Neural progenitor cell (in vitro differentiated cells): ENCODE results near the gene SPOCD1. TPM values are rescaled to one million over a fixed set of nuclear protein-coding genes. Genes with fewer than 3 reads are reported as not detected.
A peak's percentile ranks its signal among the peaks of the same experiment; 100 is the strongest.

Source experiments
- DNase-seq: peaks from one replicate; pipeline ENCODE4 v3.0.0-alpha.2; 2016; ENCODE audit warnings: low spot score
- H2AFZ ChIP-seq: fragments of 200-600 bp; sonication (generic); replicated peaks from 2 replicates; pipeline ENCODE4 v1.6.1; 2016; ENCODE audit warnings: antibody characterized with exemption
- H3F3A ChIP-seq: fragments of 200-600 bp; sonication (generic); 2 replicates; pipeline ENCODE4 v1.6.1; 2016; ENCODE audit warnings: antibody characterized with exemption, low read depth
- H3K27ac ChIP-seq: fragments of 200-600 bp; sonication (generic); 2 replicates; pipeline ENCODE4 v1.5.1; 2016; ENCODE audit warnings: mild to moderate bottlenecking
- H3K27me3 ChIP-seq: fragments of 200-600 bp; sonication (generic); 2 replicates; pipeline ENCODE4 v1.6.1; 2016; ENCODE audit warnings: mild to moderate bottlenecking, moderate library complexity
- H3K36me3 ChIP-seq: fragments of 200-600 bp; sonication (generic); 2 replicates; pipeline ENCODE4 v1.5.1; 2016
- H3K4me1 ChIP-seq: fragments of 200-600 bp; sonication (generic); 2 replicates; pipeline ENCODE4 v1.6.1; 2016; ENCODE audit warnings: mixed run types
- H3K4me2 ChIP-seq: fragments of 200-600 bp; sonication (generic); 2 replicates; pipeline ENCODE4 v1.6.1; 2016
- H3K4me3 ChIP-seq: fragments of 200-600 bp; sonication (generic); 2 replicates; pipeline ENCODE4 v1.5.1; 2016
- H3K79me2 ChIP-seq: fragments of 200-600 bp; sonication (generic); 2 replicates; pipeline ENCODE4 v1.6.1; 2016; ENCODE audit warnings: low read depth
- H3K9ac ChIP-seq: fragments of 200-600 bp; sonication (generic); 2 replicates; pipeline ENCODE4 v1.6.1; 2016
- H3K9me3 ChIP-seq: fragments of 200-600 bp; sonication (generic); 2 replicates; pipeline ENCODE4 v1.5.1; 2016; ENCODE audit warnings: low read depth
- H4K20me1 ChIP-seq: fragments of 200-600 bp; sonication (generic); 2 replicates; pipeline ENCODE4 v1.6.1; 2016; ENCODE audit warnings: low read depth
- H3K27ac Mint-ChIP-seq: 3 replicates; pipeline ENCODE4 v1.8.0; 2021; ENCODE audit warnings: mixed read lengths
- H3K27me3 Mint-ChIP-seq: 2 replicates; pipeline ENCODE4 v1.8.0; 2022; ENCODE audit warnings: low read depth, mild to moderate bottlenecking, inconsistent platforms, moderate library complexity, mixed read lengths; ENCODE audit not compliant: insufficient read depth
- H3K36me3 Mint-ChIP-seq: 3 replicates; pipeline ENCODE4 v1.8.0; 2021; ENCODE audit warnings: mixed read lengths
- H3K4me1 Mint-ChIP-seq: 3 replicates; pipeline ENCODE4 v1.8.0; 2021; ENCODE audit warnings: mixed read lengths
- H3K4me3 Mint-ChIP-seq: 3 replicates; pipeline ENCODE4 v1.8.0; 2021; ENCODE audit warnings: mild to moderate bottlenecking, moderate library complexity, mixed read lengths
- H3K9me3 Mint-ChIP-seq: 3 replicates; pipeline ENCODE4 v1.8.0; 2020; ENCODE audit warnings: mixed read lengths
- EZH2 ChIP-seq: fragments of 200-600 bp; sonication (generic); IDR thresholded peaks from 2 replicates; pipeline ENCODE4 v1.6.1; 2017; ENCODE audit warnings: antibody characterized with exemption, mild to moderate bottlenecking, moderate library complexity
- EZH2phosphoT487 ChIP-seq: fragments of 200-600 bp; sonication (generic); IDR thresholded peaks from 2 replicates; pipeline ENCODE4 v1.6.1; 2017; ENCODE audit warnings: antibody characterized with exemption
- total RNA-seq: library from RNA; depleted of rRNA; stranded (reverse); fragments of >200 nt; gene quantifications from 2 replicates; pipeline ENCODE4 v1.2.3, GENCODE V29; 2015; ENCODE audit warnings: low replicate concordance
- TF ChIP-seq, protein P1 (sequence below): fragments of 200-600 bp; sonication (generic); IDR thresholded peaks from 2 replicates; pipeline ENCODE4 v1.5.1; 2017; ENCODE audit warnings: antibody characterized with exemption, mild to moderate bottlenecking

SPOCD1 gene
- total RNA-seq, 1 donor from 2014 or later = 1.4 TPM

DNA sequence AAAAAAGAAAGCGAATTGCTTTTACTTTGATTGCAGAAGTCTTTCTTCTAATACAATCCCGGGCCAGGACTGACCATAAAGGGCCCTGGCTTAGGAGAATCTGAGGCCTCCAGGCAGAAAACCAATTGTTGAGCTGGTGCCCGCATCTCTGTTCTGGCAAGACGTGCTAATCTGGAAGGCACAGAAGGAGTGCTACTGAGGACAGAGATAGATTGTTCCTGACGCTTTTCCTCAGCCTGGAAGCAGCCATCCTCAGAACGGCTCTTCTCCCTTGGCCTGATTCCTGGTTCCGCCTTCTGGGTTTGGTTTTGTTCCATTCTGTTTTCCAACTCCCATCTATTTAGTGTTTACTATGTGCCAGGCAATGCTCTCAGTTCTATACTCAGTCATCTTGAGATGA lies 44.8 kb upstream of the SPOCD1 start:
- no peaks in the 10 kb centered on the region for H3K4me1 ChIP-seq

DNA sequence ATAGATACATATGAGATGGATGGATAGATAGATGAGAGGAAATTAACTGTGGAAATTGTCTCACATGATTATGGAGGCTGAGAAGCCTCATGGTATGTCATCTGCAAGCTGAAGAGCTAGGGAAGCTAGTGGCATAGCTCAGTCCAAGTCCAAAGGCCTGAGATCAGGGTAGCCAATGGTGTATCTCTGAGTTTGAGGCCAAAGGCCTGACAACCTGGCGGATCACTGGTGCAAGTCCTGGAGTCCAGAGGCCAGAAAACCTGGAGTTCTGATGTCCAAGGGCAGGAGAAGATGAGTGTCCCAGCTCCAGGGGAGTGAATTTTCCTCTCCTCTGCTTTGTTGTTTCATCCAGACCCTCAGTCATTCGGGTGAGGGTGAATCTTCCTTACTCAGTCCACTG lies 43.9 kb upstream of the SPOCD1 start:
- Histone ChIP-seq H3F3A (no peaks in the 10 kb centered on the region), H4K20me1 (no peaks in the 10 kb centered on the region), H3K9me3 (no peaks in the 10 kb centered on the region), H3K9ac (no peak overlapping the region), H3K27me3 (no peaks in the 10 kb centered on the region), H2AFZ (no peak overlapping the region), H3K79me2 (no peaks in the 10 kb centered on the region), H3K4me3 (no peak overlapping the region), H3K36me3 (no peaks in the 10 kb centered on the region), H3K4me2 (no peak overlapping the region), H3K4me1 (no peaks in the 10 kb centered on the region), H3K27ac (no peak overlapping the region)
- no peak for TF ChIP-seq EZH2
- no peak for TF ChIP-seq EZH2phosphoT487
- TF ChIP-seq, protein P1, sequence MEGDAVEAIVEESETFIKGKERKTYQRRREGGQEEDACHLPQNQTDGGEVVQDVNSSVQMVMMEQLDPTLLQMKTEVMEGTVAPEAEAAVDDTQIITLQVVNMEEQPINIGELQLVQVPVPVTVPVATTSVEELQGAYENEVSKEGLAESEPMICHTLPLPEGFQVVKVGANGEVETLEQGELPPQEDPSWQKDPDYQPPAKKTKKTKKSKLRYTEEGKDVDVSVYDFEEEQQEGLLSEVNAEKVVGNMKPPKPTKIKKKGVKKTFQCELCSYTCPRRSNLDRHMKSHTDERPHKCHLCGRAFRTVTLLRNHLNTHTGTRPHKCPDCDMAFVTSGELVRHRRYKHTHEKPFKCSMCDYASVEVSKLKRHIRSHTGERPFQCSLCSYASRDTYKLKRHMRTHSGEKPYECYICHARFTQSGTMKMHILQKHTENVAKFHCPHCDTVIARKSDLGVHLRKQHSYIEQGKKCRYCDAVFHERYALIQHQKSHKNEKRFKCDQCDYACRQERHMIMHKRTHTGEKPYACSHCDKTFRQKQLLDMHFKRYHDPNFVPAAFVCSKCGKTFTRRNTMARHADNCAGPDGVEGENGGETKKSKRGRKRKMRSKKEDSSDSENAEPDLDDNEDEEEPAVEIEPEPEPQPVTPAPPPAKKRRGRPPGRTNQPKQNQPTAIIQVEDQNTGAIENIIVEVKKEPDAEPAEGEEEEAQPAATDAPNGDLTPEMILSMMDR = no peak
- Mint-ChIP-seq H3K9me3 (no peaks in the 10 kb centered on the region), H3K4me3 (no peak overlapping the region), H3K27me3 (peaks cover 3% of the 10 kb centered on the region), H3K27ac (no peak overlapping the region), H3K36me3 (no peaks in the 10 kb centered on the region), H3K4me1 (no peaks in the 10 kb centered on the region)
- no peak for DNase-seq

More for the DNA sequence above, 44.8 kb upstream of the SPOCD1 start:
- Histone ChIP-seq H4K20me1 (no peaks in the 10 kb centered on the region), H3K9ac (no peak overlapping the region), H3K36me3 (no peaks in the 10 kb centered on the region), H3K4me2 (no peak overlapping the region), H3K27ac (no peak overlapping the region), H3K9me3 (no peaks in the 10 kb centered on the region), H3K79me2 (no peaks in the 10 kb centered on the region), H2AFZ (no peak overlapping the region), H3F3A (no peaks in the 10 kb centered on the region), H3K4me3 (no peak overlapping the region), H3K27me3 (no peaks in the 10 kb centered on the region)
- no peaks in the 10 kb centered on the region for H3K9me3 Mint-ChIP-seq
- no peak overlapping the region for H3K4me3 Mint-ChIP-seq
- H3K4me1 Mint-ChIP-seq = no peaks in the 10 kb centered on the region
- no peaks in the 10 kb centered on the region for H3K36me3 Mint-ChIP-seq
- peaks cover 3% of the 10 kb centered on the region for H3K27me3 Mint-ChIP-seq
- DNase-seq = no peak
- H3K27ac Mint-ChIP-seq = no peak overlapping the region
- TF ChIP-seq, protein P1 = no peak
- TF ChIP-seq EZH2 (no peak), EZH2phosphoT487 (no peak)

DNA sequence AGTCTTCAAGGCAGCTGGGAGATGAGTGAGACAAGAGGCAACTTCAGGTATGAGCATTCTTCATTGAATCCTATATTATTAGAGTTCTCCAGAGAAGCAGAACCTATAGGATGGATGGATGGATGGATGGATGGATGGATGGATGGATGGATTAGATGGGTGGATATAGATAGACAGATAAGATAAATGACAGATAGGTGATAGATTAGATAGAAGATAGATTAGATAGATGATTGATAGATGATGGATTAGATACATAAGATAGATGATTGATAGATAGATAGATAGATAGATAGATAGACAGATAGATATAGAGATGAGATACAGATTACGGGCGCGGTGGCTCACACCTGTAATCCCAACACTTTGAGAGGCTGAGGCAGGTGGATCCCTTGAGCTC lies 43.2 kb upstream of the SPOCD1 start:
- peaks cover 3% of the 10 kb centered on the region for H3K27me3 Mint-ChIP-seq
- H3K4me1 ChIP-seq = no peaks in the 10 kb centered on the region
- no peak overlapping the region for H3K27ac ChIP-seq
- no peaks in the 10 kb centered on the region for H3K9me3 ChIP-seq
- H2AFZ ChIP-seq = no peak overlapping the region
- no peaks in the 10 kb centered on the region for H3K79me2 ChIP-seq
- TF ChIP-seq, protein P1 = no peak
- TF ChIP-seq EZH2phosphoT487 = no peak
- TF ChIP-seq EZH2 = no peak
- H3K4me2 ChIP-seq = no peak overlapping the region
- no peaks in the 10 kb centered on the region for H3K36me3 ChIP-seq
- H3K27me3 ChIP-seq = no peaks in the 10 kb centered on the region
- no peak for DNase-seq
- H3K4me3 Mint-ChIP-seq = no peak overlapping the region
- no peaks in the 10 kb centered on the region for H3K36me3 Mint-ChIP-seq
- H3K9me3 Mint-ChIP-seq = no peaks in the 10 kb centered on the region
- no peak overlapping the region for H3K4me3 ChIP-seq
- H3K4me1 Mint-ChIP-seq = no peaks in the 10 kb centered on the region
- no peaks in the 10 kb centered on the region for H3F3A ChIP-seq
- H4K20me1 ChIP-seq = no peaks in the 10 kb centered on the region
- no peak overlapping the region for H3K27ac Mint-ChIP-seq
- H3K9ac ChIP-seq = no peak overlapping the region

DNA sequence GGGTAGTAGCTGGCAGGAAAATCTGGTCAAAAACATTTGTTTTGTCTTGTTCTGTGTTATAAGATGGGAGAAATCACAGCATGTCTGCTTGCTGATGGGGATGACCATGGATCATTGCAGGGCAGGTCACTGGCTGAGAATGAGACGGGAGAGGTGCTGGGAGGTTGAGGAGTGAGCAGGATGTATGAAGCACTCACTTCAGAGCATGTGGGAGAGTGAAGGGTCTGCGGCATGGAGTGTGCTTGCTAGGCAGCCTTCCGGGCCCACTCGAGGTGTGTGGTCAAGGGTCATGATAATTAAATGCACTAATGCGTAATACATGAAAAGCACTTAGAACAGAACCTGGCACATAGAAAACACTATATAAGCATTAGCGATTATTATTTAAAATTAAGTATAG lies 42.0 kb upstream of the SPOCD1 start:
- Mint-ChIP-seq H3K4me1 (no peaks in the 10 kb centered on the region), H3K36me3 (no peaks in the 10 kb centered on the region), H3K4me3 (no peak overlapping the region), H3K27me3 (peaks cover 3% of the 10 kb centered on the region), H3K27ac (no peak overlapping the region), H3K9me3 (no peaks in the 10 kb centered on the region)
- H3K9me3 ChIP-seq = no peaks in the 10 kb centered on the region
- DNase-seq = no peak
- no peaks in the 10 kb centered on the region for H3K27me3 ChIP-seq
- peak overlapping the region; percentile 26 for H2AFZ ChIP-seq
- no peaks in the 10 kb centered on the region for H3F3A ChIP-seq
- no peaks in the 10 kb centered on the region for H4K20me1 ChIP-seq
- no peaks in the 10 kb centered on the region for H3K4me1 ChIP-seq
- no peak overlapping the region for H3K9ac ChIP-seq
- no peak overlapping the region for H3K27ac ChIP-seq
- TF ChIP-seq EZH2 = no peak
- TF ChIP-seq, protein P1 = no peak
- no peak for TF ChIP-seq EZH2phosphoT487
- H3K79me2 ChIP-seq = no peaks in the 10 kb centered on the region
- H3K36me3 ChIP-seq = no peaks in the 10 kb centered on the region
- H3K4me3 ChIP-seq = no peak overlapping the region
- no peak overlapping the region for H3K4me2 ChIP-seq
